ENCODE measurements around the gene POPDC2. TPM values are rescaled to one million over a fixed set of nuclear protein-coding genes. Genes with fewer than 3 reads are reported as not detected.

Gene POPDC2
- total RNA-seq, 1 experiment from 2014 or later: 0.15 TPM

GRCh38 chr3:119673875-119674274, 13.5 kb upstream of the POPDC2 start:
- peaks cover 38% of the 10 kb centered on the region for H3K36me3 ChIP-seq (ENCODE audit: control insufficient read depth, insufficient read depth, low read length)
- no peak for TF ChIP-seq TCF7L2 (IDR thresholded peaks at IDR 0.05; ENCODE audit: low read depth, low read length)
- no peak for TF ChIP-seq CTCF (IDR thresholded peaks at IDR 0.05)
- TF ChIP-seq POLR2AphosphoS5 (IDR thresholded peaks at IDR 0.05; ENCODE audit: low read depth, low read length): no peak
- no peak for TF ChIP-seq REST (IDR thresholded peaks at IDR 0.05; ENCODE audit: insufficient read depth in 1 of 2, low read depth in 2 of 2, low read length in 1 of 2)
- no peak for TF ChIP-seq SIN3A (IDR thresholded peaks at IDR 0.05; ENCODE audit: borderline replicate concordance, insufficient read depth, low read depth, low read length)
- DNase-seq (ENCODE audit: low read depth, low spot score): no peak
- no peak overlapping the region for H3K27ac ChIP-seq (ENCODE audit: low read length)
- ChIA-PET CTCF (no interaction called here), POLR2A (no interaction called here)
- H3K9me3 ChIP-seq (ENCODE audit: control insufficient read depth, insufficient read depth, low read depth, low read length): no peaks in the 10 kb centered on the region
- H3K4me1 ChIP-seq (ENCODE audit: control insufficient read depth, insufficient read depth, low read length): peaks cover 18% of the 10 kb centered on the region
- intact Hi-C loops (cut with micrococcal nuclease; ENCODE audit: unreplicated experiment) (no loop called here), in situ Hi-C loops (cut with HindIII; ENCODE audit: low pct_unique_long_range_greater_than_20kb, low sequenced_read_pairs) (no loop called here)
- ATAC-seq: no peak
- H3K27me3 ChIP-seq (ENCODE audit: control insufficient read depth, insufficient read depth, low read length): no peaks in the 10 kb centered on the region
- no TSS peak for BruUV-seq (replicated peaks)
- no peak overlapping the region for H3K4me3 ChIP-seq (ENCODE audit: low read depth in 2 of 2, low read length in 2 of 2)

- no peak overlapping the region for H3K4me3 ChIP-seq (ENCODE audit: low read depth in 2 of 2, low read length in 2 of 2)
- peaks cover 47% of the 10 kb centered on the region for H3K36me3 ChIP-seq (ENCODE audit: control insufficient read depth, insufficient read depth, low read length)
- no peak for DNase-seq (ENCODE audit: low read depth, low spot score)
- peaks cover 17% of the 10 kb centered on the region for H3K4me1 ChIP-seq (ENCODE audit: control insufficient read depth, insufficient read depth, low read length)
- ChIA-PET CTCF (no interaction called here), POLR2A (no interaction called here)
- no peak for TF ChIP-seq REST (IDR thresholded peaks at IDR 0.05; ENCODE audit: insufficient read depth in 1 of 2, low read depth in 2 of 2, low read length in 1 of 2)
- no peaks in the 10 kb centered on the region for H3K27me3 ChIP-seq (ENCODE audit: control insufficient read depth, insufficient read depth, low read length)
- intact Hi-C loops (cut with micrococcal nuclease; ENCODE audit: unreplicated experiment) (no loop called here), in situ Hi-C loops (cut with HindIII; ENCODE audit: low pct_unique_long_range_greater_than_20kb, low sequenced_read_pairs) (no loop called here)
- BruUV-seq (replicated peaks): no TSS peak
- H3K9me3 ChIP-seq (ENCODE audit: control insufficient read depth, insufficient read depth, low read depth, low read length): no peaks in the 10 kb centered on the region
- ATAC-seq: no peak
- no peak overlapping the region for H3K27ac ChIP-seq (ENCODE audit: low read length)
Observed at GRCh38 chr3:119672776-119673175, 12.4 kb upstream of the POPDC2 start.

Data from Panc1 (cell line).